GM10266 (cell line): ENCODE data around the gene ZCCHC3.

Experiments used
- DNase-seq: peaks from one replicate; pipeline ENCODE4 v3.0.0; 2012; ENCODE audit errors: extremely low spot score
- CTCF ChIP-seq: IDR thresholded peaks from 2 replicates; pipeline ENCODE4 v1.5.1; 2012; ENCODE audit warnings: mild to moderate bottlenecking, low read depth; ENCODE audit not compliant: control insufficient read depth, insufficient read depth; ENCODE audit errors: missing control alignments

ZCCHC3 gene

DNA sequence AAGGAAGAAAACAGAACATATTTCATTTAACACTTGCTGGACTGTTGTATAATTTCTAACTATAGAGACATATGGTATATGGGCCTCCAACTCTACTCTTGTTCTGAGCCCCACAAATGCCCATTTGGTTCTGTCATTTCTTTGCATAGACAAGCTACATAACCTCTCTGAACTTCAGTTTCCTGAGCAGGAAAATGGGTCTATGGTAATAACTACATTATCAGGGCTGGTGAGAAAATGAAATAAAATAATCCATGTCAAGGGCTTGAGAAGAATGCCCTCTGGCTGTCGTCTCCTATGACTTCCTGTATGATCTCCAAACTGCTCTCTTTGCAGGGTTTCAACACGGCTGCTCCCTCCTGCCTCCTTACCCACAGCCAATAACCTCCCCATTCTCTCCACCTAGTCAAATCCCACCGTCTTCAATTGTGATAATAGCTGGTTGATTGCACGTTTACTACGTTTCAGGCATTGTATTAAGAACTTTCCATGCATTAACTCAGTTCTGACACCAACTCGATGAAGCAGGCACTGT, 12.0 kb downstream of the ZCCHC3 start:
- no peak for TF ChIP-seq CTCF
- no peak for DNase-seq

DNA sequence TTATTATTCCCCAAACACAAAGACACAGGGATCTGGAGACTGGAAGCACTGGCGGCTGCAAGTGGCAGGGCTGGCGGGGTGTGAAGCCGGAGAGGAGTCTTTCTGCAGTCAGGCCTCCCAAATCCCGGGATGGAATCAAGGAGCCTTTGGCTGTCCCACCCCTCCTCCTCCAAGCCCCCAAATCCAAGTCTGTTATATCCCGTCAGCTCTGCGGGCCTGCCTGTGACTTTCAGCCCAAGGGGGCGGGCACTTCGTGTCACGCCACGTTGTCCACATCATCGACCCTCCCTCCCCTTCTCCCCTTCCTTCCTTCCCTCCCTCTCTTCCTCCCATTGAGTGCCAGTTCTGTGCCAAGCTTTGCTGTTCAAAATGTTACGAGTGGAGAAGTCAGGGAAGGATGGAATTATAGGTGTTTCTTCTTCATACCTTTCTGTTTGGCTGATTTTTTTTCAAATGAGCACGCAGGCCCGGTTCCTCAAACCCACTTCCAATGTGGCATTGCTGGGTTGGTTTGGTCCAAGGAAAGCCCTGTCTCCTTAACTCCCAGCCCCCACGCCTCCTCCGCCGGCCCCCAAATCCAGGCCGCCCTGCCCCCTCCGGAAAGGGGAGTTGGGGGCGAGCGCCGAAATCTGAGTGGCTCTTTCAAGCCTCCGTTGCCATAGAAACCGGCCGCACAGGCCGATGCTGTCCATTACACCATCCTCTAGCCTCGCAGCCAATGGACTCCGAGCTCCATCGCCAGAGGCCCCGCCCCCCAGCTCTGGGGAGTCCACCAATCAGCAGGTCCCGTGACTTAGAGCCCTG, 12.7 kb downstream of the ZCCHC3 start:
- no peak for TF ChIP-seq CTCF
- peak; percentile 96 for DNase-seq

DNA sequence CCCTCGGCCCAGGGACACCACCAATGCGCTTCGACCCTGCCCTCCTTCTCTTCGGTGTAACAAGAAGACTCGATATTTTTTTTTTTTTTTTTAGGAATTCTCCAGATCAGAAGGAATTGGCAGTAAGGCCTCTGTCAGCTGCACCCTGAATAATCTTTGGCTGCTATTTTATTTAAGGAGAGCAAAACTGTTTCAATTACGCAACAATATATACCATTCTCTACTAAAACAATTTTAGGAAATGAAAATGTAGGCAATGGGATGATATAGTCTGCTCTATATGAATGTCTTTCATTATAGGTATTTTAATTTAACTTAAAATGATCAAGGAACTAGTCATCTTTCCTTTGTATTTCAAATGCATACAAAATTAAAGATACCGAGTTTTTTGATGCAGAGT, 13.3 kb downstream of the ZCCHC3 start:
- no peak for DNase-seq
- no peak for TF ChIP-seq CTCF

DNA sequence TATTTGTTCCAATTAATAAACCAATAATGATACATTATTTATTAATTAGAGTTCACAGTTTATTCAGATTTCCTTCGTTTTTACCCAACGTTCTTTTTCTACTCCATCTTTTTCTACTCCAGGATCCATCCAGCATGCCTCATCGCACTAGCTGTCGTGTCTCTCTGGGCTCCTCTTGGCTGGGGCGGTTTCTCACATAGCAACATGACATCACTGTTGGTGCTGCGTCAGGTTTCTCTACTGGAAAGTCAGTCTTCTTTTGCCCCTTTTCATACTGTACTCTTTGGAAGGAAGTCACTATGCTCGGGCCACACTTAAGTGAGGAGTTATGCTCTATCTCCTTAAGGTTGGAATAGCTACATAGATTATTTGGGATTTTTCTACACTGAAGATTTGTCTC, 14.2 kb downstream of the ZCCHC3 start:
- DNase-seq, result no peak
- no peak for TF ChIP-seq CTCF

GRCh38 chr20:312067-312466, 14.7 kb downstream of the ZCCHC3 start:
- no peak for TF ChIP-seq CTCF
- no peak for DNase-seq

- DNase-seq, result no peak
- TF ChIP-seq CTCF, result no peak
These were observed 15.5 kb downstream of the ZCCHC3 start for GRCh38 chr20:312866-313265.

DNA sequence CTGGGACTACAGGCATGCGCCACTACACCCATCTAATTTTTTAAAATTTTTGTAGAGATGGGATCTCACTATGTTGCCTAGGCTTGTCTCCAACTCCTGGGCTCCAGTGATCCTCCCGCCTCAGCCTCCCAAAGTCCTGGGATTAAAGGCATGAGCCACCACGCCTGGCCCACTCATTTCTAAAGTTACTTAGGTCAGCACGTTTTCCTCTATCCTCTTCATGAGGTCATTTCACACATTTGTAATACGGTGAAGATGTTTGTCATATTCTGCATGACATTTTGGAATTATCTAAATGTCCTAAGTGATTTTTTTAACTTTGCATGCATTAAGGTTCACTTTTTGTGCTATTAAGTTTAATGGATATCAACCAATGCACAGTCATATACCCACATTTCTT, 16.0 kb downstream of the ZCCHC3 start:
- no peak for TF ChIP-seq CTCF
- DNase-seq, result no peak
